CD8-positive, alpha-beta memory T cell (primary cell): ENCODE data around the gene GPR35. TPM values are rescaled to one million over a fixed set of nuclear protein-coding genes. Genes with fewer than 3 reads are reported as not detected.

ENCODE experiments used
- CTCF ChIA-PET: fragments of 350-600 bp; sonication (Branson Sonifier 250); formaldehyde crosslinking; loops from one replicate; lab custom pipeline; 2021; ENCODE audit warnings: antibody characterized with exemption; lab: Charles Lee
- POLR2A ChIA-PET: fragments of 350-600 bp; sonication (Branson Sonifier 250); formaldehyde crosslinking; loops from one replicate; lab custom pipeline; 2021; ENCODE audit warnings: antibody characterized with exemption; lab: Charles Lee
- DNase-seq, 5 donors: peaks; one replicate each; pipeline versions ENCODE4 v3.0.0 to v3.0.0-alpha.2; 2020 to 2022; ENCODE audit warnings: mixed read lengths in 1 of 5
- H3K27ac ChIP-seq: one replicate; pipeline ENCODE4 v1.7.0; 2013; ENCODE audit warnings: low read depth, mild to moderate bottlenecking, low read length, moderate library complexity
- H3K27me3 ChIP-seq: 2 replicates; pipeline ENCODE4 v1.7.0; 2013; ENCODE audit warnings: low read length, mild to moderate bottlenecking; ENCODE audit not compliant: insufficient read depth, poor library complexity, severe bottlenecking
- H3K36me3 ChIP-seq: 2 replicates; pipeline ENCODE4 v1.7.0; 2013; ENCODE audit warnings: mild to moderate bottlenecking, low read length, moderate library complexity; ENCODE audit not compliant: insufficient read depth
- H3K4me1 ChIP-seq: 2 replicates; pipeline ENCODE4 v1.7.0; 2013; ENCODE audit warnings: mild to moderate bottlenecking, low read length, moderate library complexity; ENCODE audit not compliant: insufficient read depth
- H3K4me3 ChIP-seq: 2 replicates; pipeline ENCODE4 v1.7.0; 2013; ENCODE audit warnings: mild to moderate bottlenecking, low read length
- H3K9me3 ChIP-seq: 2 replicates; pipeline ENCODE4 v1.7.0; 2013; ENCODE audit warnings: mild to moderate bottlenecking, low read length
- H3K27ac Mint-ChIP-seq, 8 donors: one replicate each; pipeline ENCODE4 v1.8.0; 2020 to 2021; ENCODE audit warnings: mixed read lengths in 8 of 8, mild to moderate bottlenecking in 6 of 8, inconsistent platforms in 3 of 8, moderate library complexity in 3 of 8
- H3K27me3 Mint-ChIP-seq, 2 donors: one replicate each; pipeline ENCODE4 v1.8.0; 2020 to 2021; ENCODE audit warnings: mixed read lengths in 2 of 2, mild to moderate bottlenecking in 1 of 2, moderate library complexity in 1 of 2
- H3K36me3 Mint-ChIP-seq, 3 donors: one replicate each; pipeline ENCODE4 v1.8.0; 2020 to 2021; ENCODE audit warnings: mixed read lengths in 3 of 3, inconsistent platforms in 1 of 3, mild to moderate bottlenecking in 1 of 3
- H3K4me1 Mint-ChIP-seq, 3 donors: one replicate each; pipeline ENCODE4 v1.8.0; 2020 to 2021; ENCODE audit warnings: mixed read lengths in 3 of 3, inconsistent platforms in 1 of 3, mild to moderate bottlenecking in 1 of 3
- H3K4me3 Mint-ChIP-seq, 7 donors: one replicate each; pipeline ENCODE4 v1.8.0; 2020 to 2021; ENCODE audit warnings: mixed read lengths in 7 of 7, mild to moderate bottlenecking in 6 of 7, moderate library complexity in 4 of 7, inconsistent platforms in 2 of 7
- H3K9me3 Mint-ChIP-seq, 5 donors: one replicate each; pipeline ENCODE4 v1.8.0; 2020 to 2022; ENCODE audit warnings: mixed read lengths in 5 of 5, mild to moderate bottlenecking in 3 of 5, moderate library complexity in 2 of 5, inconsistent platforms in 1 of 5
- polyA plus RNA-seq: library from polyadenylated mRNA; unstranded; fragments of 300-500 nt; fragmentation: Illumina TruSeq; gene quantifications from one replicate; pipeline ENCODE4 v1.2.3, GENCODE V29; 2021
- total RNA-seq, 2 experiments: library from RNA; stranded (reverse); gene quantifications; one replicate each; pipeline ENCODE4 v1.2.3, GENCODE V29; 2021

Gene GPR35
- total and polyA plus RNA-seq, 3 experiments from 2014 or later = 1.9 to 9.0 (median 8.4) TPM

GRCh38 chr2:240579071-240579762 is 46.1 kb upstream of the GPR35 start:
- Mint-ChIP-seq H3K9me3 (no peaks in the 10 kb centered on the region), H3K27ac (peak overlapping the region; percentile 59 to 91 (median 85)), H3K4me1 (peaks cover 25 to 46% (median 42%) of the 10 kb centered on the region in 3 donors), H3K27me3 (no peaks in the 10 kb centered on the region), H3K4me3 (peak overlapping the region in 5 of 7 donors; percentile 5 to 69 (median 54)), H3K36me3 (peaks cover 6 to 54% (median 7%) of the 10 kb centered on the region in 3 donors)
- no peak overlapping the region for H3K27ac ChIP-seq
- POLR2A ChIA-PET = interaction anchor here (1.1 to 2.4 kb wide), 5 partner anchors 12 to 65 kb away, joined by 4 to 38 read pairs (median 7); partner anchors contain the start of genes ANKMY1 and RNPEPL1
- H3K36me3 ChIP-seq = peaks cover 27% of the 10 kb centered on the region
- H3K9me3 ChIP-seq = no peaks in the 10 kb centered on the region
- no peak for DNase-seq
- H3K4me3 ChIP-seq = no peak overlapping the region
- CTCF ChIA-PET = interaction anchor here (1.0 to 3.0 kb wide), 15 partner anchors 9 to 65 kb away, joined by 3 to 50 read pairs (median 8); partner anchors contain the start of genes ANKMY1, DUSP28 and RNPEPL1
- peaks cover 21% of the 10 kb centered on the region for H3K4me1 ChIP-seq
- no peaks in the 10 kb centered on the region for H3K27me3 ChIP-seq

GRCh38 chr2:240579771-240580614 is 45.3 kb upstream of the GPR35 start:
- peak; percentile 70 to 89 (median 76) for DNase-seq
- no peaks in the 10 kb centered on the region for H3K9me3 ChIP-seq
- peak overlapping the region in 6 of 7 donors; percentile 8 to 69 (median 56) for H3K4me3 Mint-ChIP-seq
- ChIA-PET POLR2A (interaction anchor here (1.1 to 2.1 kb wide), 4 partner anchors 13 to 65 kb away, joined by 4 to 38 read pairs (median 7); partner anchors contain the start of genes ANKMY1 and RNPEPL1), CTCF (interaction anchor here (1.0 to 3.0 kb wide), 15 partner anchors 9 to 66 kb away, joined by 3 to 50 read pairs (median 8); partner anchors contain the start of genes ANKMY1, DUSP28 and RNPEPL1)
- no peaks in the 10 kb centered on the region for H3K27me3 Mint-ChIP-seq
- H3K4me3 ChIP-seq = no peak overlapping the region
- H3K4me1 Mint-ChIP-seq = peaks cover 33 to 53% (median 49%) of the 10 kb centered on the region in 3 donors
- peaks cover 6 to 52% (median 7%) of the 10 kb centered on the region in 3 donors for H3K36me3 Mint-ChIP-seq
- peak overlapping the region; percentile 59 to 91 (median 84) for H3K27ac Mint-ChIP-seq
- peaks cover 21% of the 10 kb centered on the region for H3K36me3 ChIP-seq
- no peaks in the 10 kb centered on the region for H3K9me3 Mint-ChIP-seq
- no peaks in the 10 kb centered on the region for H3K27me3 ChIP-seq
- H3K4me1 ChIP-seq = peaks cover 29% of the 10 kb centered on the region
- H3K27ac ChIP-seq = no peak overlapping the region

- ChIA-PET POLR2A (interaction anchor here (0.7 kb wide), 1 partner anchor 16 kb away, joined by 3 read pairs; no protein-coding TSS in a partner anchor), CTCF (interaction anchor here (1.0 to 1.8 kb wide), 2 partner anchors 21 to 68 kb away, joined by 3 to 4 read pairs; partner anchors contain the start of gene DUSP28)
- Histone ChIP-seq H3K9me3 (no peaks in the 10 kb centered on the region), H3K4me3 (no peak overlapping the region), H3K27me3 (no peaks in the 10 kb centered on the region), H3K27ac (no peak overlapping the region), H3K36me3 (peaks cover 5% of the 10 kb centered on the region), H3K4me1 (peaks cover 37% of the 10 kb centered on the region)
- DNase-seq = no peak
- H3K9me3 Mint-ChIP-seq = no peaks in the 10 kb centered on the region
- H3K27me3 Mint-ChIP-seq = no peaks in the 10 kb centered on the region
- peak overlapping the region in 4 of 8 donors; percentile 42 to 64 (median 55) for H3K27ac Mint-ChIP-seq
- peaks cover 6 to 42% (median 7%) of the 10 kb centered on the region in 3 donors for H3K36me3 Mint-ChIP-seq
- peaks cover 42 to 66% (median 58%) of the 10 kb centered on the region in 3 donors for H3K4me1 Mint-ChIP-seq
- peak overlapping the region in 1 of 7 donors; percentile 61 for H3K4me3 Mint-ChIP-seq
These were observed 43.5 kb upstream of the GPR35 start for GRCh38 chr2:240581811-240582210.

GRCh38 chr2:240582781-240583180 is 42.5 kb upstream of the GPR35 start:
- H3K4me1 ChIP-seq = peaks cover 44% of the 10 kb centered on the region
- Mint-ChIP-seq H3K27me3 (no peaks in the 10 kb centered on the region), H3K4me3 (peak overlapping the region in 1 of 7 donors; percentile 61), H3K36me3 (peaks cover 6 to 39% (median 7%) of the 10 kb centered on the region in 3 donors), H3K9me3 (no peaks in the 10 kb centered on the region), H3K27ac (peak overlapping the region in 3 of 8 donors; percentile 42 to 55 (median 52)), H3K4me1 (peaks cover 49 to 73% (median 66%) of the 10 kb centered on the region in 3 donors)
- no peak overlapping the region for H3K27ac ChIP-seq
- H3K4me3 ChIP-seq = no peak overlapping the region
- ChIA-PET CTCF (interaction anchor here (1.8 kb wide), 1 partner anchor 69 kb away, joined by 4 read pairs; no protein-coding TSS in a partner anchor), POLR2A (no interaction called here)
- no peaks in the 10 kb centered on the region for H3K27me3 ChIP-seq
- H3K9me3 ChIP-seq = no peaks in the 10 kb centered on the region
- peaks cover 5% of the 10 kb centered on the region for H3K36me3 ChIP-seq
- DNase-seq = no peak

GRCh38 chr2:240583774-240584173 is 41.5 kb upstream of the GPR35 start:
- Histone ChIP-seq H3K9me3 (no peaks in the 10 kb centered on the region), H3K27me3 (no peaks in the 10 kb centered on the region), H3K36me3 (peaks cover 5% of the 10 kb centered on the region), H3K27ac (no peak overlapping the region), H3K4me3 (no peak overlapping the region), H3K4me1 (peaks cover 50% of the 10 kb centered on the region)
- ChIA-PET CTCF (interaction anchor here (4.4 kb wide), 1 partner anchor 28 kb away, joined by 22 read pairs; no protein-coding TSS in a partner anchor), POLR2A (no interaction called here)
- Mint-ChIP-seq H3K27ac (peak overlapping the region in 1 of 8 donors; percentile 42), H3K36me3 (peaks cover 6 to 39% (median 7%) of the 10 kb centered on the region in 3 donors), H3K9me3 (no peaks in the 10 kb centered on the region), H3K27me3 (peaks cover 0 to 2% of the 10 kb centered on the region in 2 donors), H3K4me1 (peaks cover 57 to 80% (median 74%) of the 10 kb centered on the region in 3 donors), H3K4me3 (peak overlapping the region in 2 of 7 donors; percentile 61 to 79)
- no peak for DNase-seq

GRCh38 chr2:240584486-240585031 is 40.7 kb upstream of the GPR35 start:
- peak in 1 of 5 donors; percentile 26 for DNase-seq
- peaks cover 0 to 2% of the 10 kb centered on the region in 2 donors for H3K27me3 Mint-ChIP-seq
- H3K4me3 Mint-ChIP-seq = peak overlapping the region; percentile 41 to 98 (median 76)
- H3K9me3 Mint-ChIP-seq = no peaks in the 10 kb centered on the region
- H3K27me3 ChIP-seq = no peaks in the 10 kb centered on the region
- peaks cover 5% of the 10 kb centered on the region for H3K36me3 ChIP-seq
- H3K4me3 ChIP-seq = no peak overlapping the region
- peak overlapping the region in 5 of 8 donors; percentile 21 to 99 (median 78) for H3K27ac Mint-ChIP-seq
- H3K9me3 ChIP-seq = no peaks in the 10 kb centered on the region
- ChIA-PET POLR2A (interaction anchor here (3.6 to 4.6 kb wide), 4 partner anchors 15 to 37 kb away, joined by 22 to 99 read pairs (median 35); partner anchors contain the start of genes DUSP28 and RNPEPL1), CTCF (interaction anchor here (4.4 to 5.6 kb wide), 3 partner anchors 18 to 70 kb away, joined by 22 to 68 read pairs (median 37); no protein-coding TSS in a partner anchor)
- H3K4me1 ChIP-seq = peaks cover 45% of the 10 kb centered on the region
- H3K27ac ChIP-seq = no peak overlapping the region
- H3K36me3 Mint-ChIP-seq = peaks cover 6 to 43% (median 7%) of the 10 kb centered on the region in 3 donors
- peaks cover 54 to 77% (median 70%) of the 10 kb centered on the region in 3 donors for H3K4me1 Mint-ChIP-seq
